ENCODE results near the gene CHTF8.

The CHTF8 gene

GRCh38 chr16:69110406-69110805 lies 22.0 kb downstream of the CHTF8 start:
- DNase-seq, result no peak
- H3K36me3 ChIP-seq (ENCODE audit: control insufficient read depth in 4 of 4, insufficient read depth in 4 of 4, low read length in 3 of 4), result peaks cover 0 to 33% (median 21%) of the 10 kb centered on the region in 4 experiments
- no peaks in the 10 kb centered on the region for H3K9me3 ChIP-seq (ENCODE audit: control extremely low read depth in 1 of 5, control insufficient read depth in 4 of 5, insufficient read depth in 2 of 5, low read depth in 1 of 5, low read length in 4 of 5)
- POLR2A ChIA-PET, result no interaction called here
- CTCF ChIA-PET, result interaction anchor here (6.0 kb wide), 1 partner anchor 13 kb away, joined by 71 read pairs; no protein-coding TSS in a partner anchor
- 100% methylated on average over 5 of the region's 7 CpGs for WGBS (ENCODE audit: insufficient coverage)
- peaks cover 0 to 39% (median 30%) of the 10 kb centered on the region in 4 experiments for H3K4me1 ChIP-seq (ENCODE audit: control extremely low read depth in 1 of 4, control insufficient read depth in 4 of 4, insufficient read depth in 4 of 4, low read length in 3 of 4)
- H3K27me3 ChIP-seq (replicated peaks in 2 of 5; ENCODE audit: control insufficient read depth in 4 of 5, insufficient read depth in 5 of 5, low read length in 4 of 5), result peaks cover 0 to 43% (median 7%) of the 10 kb centered on the region in 5 experiments
- no peak overlapping the region for H3K27ac ChIP-seq (ENCODE audit: insufficient read depth in 1 of 2, low read depth in 1 of 2, low read length in 2 of 2, poor library complexity in 1 of 2, severe bottlenecking in 2 of 2)
- H3K4me3 ChIP-seq (ENCODE audit: control insufficient read depth in 1 of 7, extremely low read depth in 1 of 7, insufficient read depth in 4 of 7, low read depth in 2 of 7, low read length in 6 of 7), result no peak overlapping the region

- ChIA-PET CTCF (interaction anchor here (6.0 kb wide), 1 partner anchor 14 kb away, joined by 71 read pairs; no protein-coding TSS in a partner anchor), POLR2A (no interaction called here)
- Histone ChIP-seq H3K27ac (ENCODE audit: insufficient read depth in 1 of 2, low read depth in 1 of 2, low read length in 2 of 2, poor library complexity in 1 of 2, severe bottlenecking in 2 of 2) (no peak overlapping the region), H3K9me3 (ENCODE audit: control extremely low read depth in 1 of 5, control insufficient read depth in 4 of 5, insufficient read depth in 2 of 5, low read depth in 1 of 5, low read length in 4 of 5) (no peaks in the 10 kb centered on the region), H3K36me3 (ENCODE audit: control insufficient read depth in 4 of 4, insufficient read depth in 4 of 4, low read length in 3 of 4) (peaks cover 0 to 26% (median 17%) of the 10 kb centered on the region in 4 experiments), H3K4me3 (ENCODE audit: control insufficient read depth in 1 of 7, extremely low read depth in 1 of 7, insufficient read depth in 4 of 7, low read depth in 2 of 7, low read length in 6 of 7) (no peak overlapping the region), H3K27me3 (replicated peaks in 2 of 5; ENCODE audit: control insufficient read depth in 4 of 5, insufficient read depth in 5 of 5, low read length in 4 of 5) (peaks cover 0 to 50% (median 7%) of the 10 kb centered on the region in 5 experiments), H3K4me1 (ENCODE audit: control extremely low read depth in 1 of 4, control insufficient read depth in 4 of 4, insufficient read depth in 4 of 4, low read length in 3 of 4) (peaks cover 0 to 43% (median 33%) of the 10 kb centered on the region in 4 experiments)
- no peak for DNase-seq
- 95% methylated on average over 45 of the region's 48 CpGs for WGBS (ENCODE audit: insufficient coverage)
Measured at GRCh38 chr16:69109486-69110270, 22.7 kb downstream of the CHTF8 start.

- no peak overlapping the region for H3K4me3 ChIP-seq (ENCODE audit: control insufficient read depth in 1 of 7, extremely low read depth in 1 of 7, insufficient read depth in 4 of 7, low read depth in 2 of 7, low read length in 6 of 7)
- no peak for DNase-seq
- peaks cover 0 to 51% (median 8%) of the 10 kb centered on the region in 5 experiments for H3K27me3 ChIP-seq (replicated peaks in 2 of 5; ENCODE audit: control insufficient read depth in 4 of 5, insufficient read depth in 5 of 5, low read length in 4 of 5)
- peaks cover 0 to 43% (median 33%) of the 10 kb centered on the region in 4 experiments for H3K4me1 ChIP-seq (ENCODE audit: control extremely low read depth in 1 of 4, control insufficient read depth in 4 of 4, insufficient read depth in 4 of 4, low read length in 3 of 4)
- ChIA-PET CTCF (interaction anchor here (1.3 to 2.1 kb wide), 3 partner anchors 10 to 20 kb away, joined by 3 to 7 read pairs (median 7); no protein-coding TSS in a partner anchor), POLR2A (no interaction called here)
- WGBS (ENCODE audit: insufficient coverage), result 98% methylated on average over 4 of the region's 4 CpGs
- no peaks in the 10 kb centered on the region for H3K9me3 ChIP-seq (ENCODE audit: control extremely low read depth in 1 of 5, control insufficient read depth in 4 of 5, insufficient read depth in 2 of 5, low read depth in 1 of 5, low read length in 4 of 5)
- H3K36me3 ChIP-seq (ENCODE audit: control insufficient read depth in 4 of 4, insufficient read depth in 4 of 4, low read length in 3 of 4), result peaks cover 0 to 18% (median 12%) of the 10 kb centered on the region in 4 experiments
- no peak overlapping the region for H3K27ac ChIP-seq (ENCODE audit: insufficient read depth in 1 of 2, low read depth in 1 of 2, low read length in 2 of 2, poor library complexity in 1 of 2, severe bottlenecking in 2 of 2)
Measured at GRCh38 chr16:69108905-69109252, 23.5 kb downstream of the CHTF8 start.

- Histone ChIP-seq H3K4me3 (ENCODE audit: control insufficient read depth in 1 of 7, extremely low read depth in 1 of 7, insufficient read depth in 4 of 7, low read depth in 2 of 7, low read length in 6 of 7) (no peak overlapping the region), H3K4me1 (ENCODE audit: control extremely low read depth in 1 of 4, control insufficient read depth in 4 of 4, insufficient read depth in 4 of 4, low read length in 3 of 4) (peaks cover 0 to 43% (median 33%) of the 10 kb centered on the region in 4 experiments), H3K9me3 (ENCODE audit: control extremely low read depth in 1 of 5, control insufficient read depth in 4 of 5, insufficient read depth in 2 of 5, low read depth in 1 of 5, low read length in 4 of 5) (no peaks in the 10 kb centered on the region), H3K27me3 (replicated peaks in 2 of 5; ENCODE audit: control insufficient read depth in 4 of 5, insufficient read depth in 5 of 5, low read length in 4 of 5) (peaks cover 0 to 51% (median 10%) of the 10 kb centered on the region in 5 experiments), H3K36me3 (ENCODE audit: control insufficient read depth in 4 of 4, insufficient read depth in 4 of 4, low read length in 3 of 4) (peaks cover 0 to 15% (median 9%) of the 10 kb centered on the region in 4 experiments), H3K27ac (ENCODE audit: insufficient read depth in 1 of 2, low read depth in 1 of 2, low read length in 2 of 2, poor library complexity in 1 of 2, severe bottlenecking in 2 of 2) (no peak overlapping the region)
- ChIA-PET CTCF (interaction anchor here (0.7 to 2.1 kb wide), 5 partner anchors 11 to 27 kb away, joined by 3 to 7 read pairs (median 3); no protein-coding TSS in a partner anchor), POLR2A (no interaction called here)
- WGBS (ENCODE audit: insufficient coverage), result 78% methylated on average over 8 of the region's 9 CpGs
- no peak for DNase-seq
Measured at GRCh38 chr16:69108064-69108904, 24.1 kb downstream of the CHTF8 start.

GRCh38 chr16:69107316-69107962 lies 24.9 kb downstream of the CHTF8 start:
- Histone ChIP-seq H3K4me3 (ENCODE audit: control insufficient read depth in 1 of 7, extremely low read depth in 1 of 7, insufficient read depth in 4 of 7, low read depth in 2 of 7, low read length in 6 of 7) (peak overlapping the region in 3 of 7 experiments; percentile 64 to 74 (median 70)), H3K9me3 (ENCODE audit: control extremely low read depth in 1 of 5, control insufficient read depth in 4 of 5, insufficient read depth in 2 of 5, low read depth in 1 of 5, low read length in 4 of 5) (no peaks in the 10 kb centered on the region), H3K4me1 (ENCODE audit: control extremely low read depth in 1 of 4, control insufficient read depth in 4 of 4, insufficient read depth in 4 of 4, low read length in 3 of 4) (peaks cover 0 to 43% (median 32%) of the 10 kb centered on the region in 4 experiments), H3K27ac (ENCODE audit: insufficient read depth in 1 of 2, low read depth in 1 of 2, low read length in 2 of 2, poor library complexity in 1 of 2, severe bottlenecking in 2 of 2) (no peak overlapping the region), H3K36me3 (ENCODE audit: control insufficient read depth in 4 of 4, insufficient read depth in 4 of 4, low read length in 3 of 4) (peaks cover 0 to 15% (median 9%) of the 10 kb centered on the region in 4 experiments), H3K27me3 (replicated peaks in 2 of 5; ENCODE audit: control insufficient read depth in 4 of 5, insufficient read depth in 5 of 5, low read length in 4 of 5) (peaks cover 0 to 57% (median 12%) of the 10 kb centered on the region in 5 experiments)
- ChIA-PET POLR2A (interaction anchor here (0.7 kb wide), 1 partner anchor 22 kb away, joined by 3 read pairs; no protein-coding TSS in a partner anchor), CTCF (interaction anchor here (0.7 to 2.1 kb wide), 4 partner anchors 12 to 28 kb away, joined by 3 to 7 read pairs (median 5); no protein-coding TSS in a partner anchor)
- WGBS (ENCODE audit: insufficient coverage), result 12% methylated on average over 34 of the region's 52 CpGs
- peak in 2 of 3 donors; percentile 25 to 28 for DNase-seq

- peak in 2 of 3 donors; percentile 23 to 41 for DNase-seq
- POLR2A ChIA-PET, result interaction anchor here (0.7 to 0.8 kb wide), 2 partner anchors 23 to 483 kb away, joined by 3 read pairs; no protein-coding TSS in a partner anchor
- Histone ChIP-seq H3K4me1 (ENCODE audit: control extremely low read depth in 1 of 4, control insufficient read depth in 4 of 4, insufficient read depth in 4 of 4, low read length in 3 of 4) (peaks cover 0 to 36% (median 29%) of the 10 kb centered on the region in 4 experiments), H3K27me3 (replicated peaks in 2 of 5; ENCODE audit: control insufficient read depth in 4 of 5, insufficient read depth in 5 of 5, low read length in 4 of 5) (peaks cover 0 to 57% (median 12%) of the 10 kb centered on the region in 5 experiments), H3K36me3 (ENCODE audit: control insufficient read depth in 4 of 4, insufficient read depth in 4 of 4, low read length in 3 of 4) (peaks cover 0 to 15% (median 5%) of the 10 kb centered on the region in 4 experiments), H3K27ac (ENCODE audit: insufficient read depth in 1 of 2, low read depth in 1 of 2, low read length in 2 of 2, poor library complexity in 1 of 2, severe bottlenecking in 2 of 2) (no peak overlapping the region), H3K9me3 (ENCODE audit: control extremely low read depth in 1 of 5, control insufficient read depth in 4 of 5, insufficient read depth in 2 of 5, low read depth in 1 of 5, low read length in 4 of 5) (no peaks in the 10 kb centered on the region), H3K4me3 (ENCODE audit: control insufficient read depth in 1 of 7, extremely low read depth in 1 of 7, insufficient read depth in 4 of 7, low read depth in 2 of 7, low read length in 6 of 7) (peak overlapping the region; percentile 3 to 74 (median 64))
- CTCF ChIA-PET, result interaction anchor here (1.5 to 2.1 kb wide), 4 partner anchors 12 to 18 kb away, joined by 5 to 11 read pairs (median 7); no protein-coding TSS in a partner anchor
- WGBS (ENCODE audit: insufficient coverage), result 0% methylated on average over 45 of the region's 55 CpGs
Measured at GRCh38 chr16:69106491-69107315, 25.7 kb downstream of the CHTF8 start.

Measured in common myeloid progenitor, CD34-positive (primary cell).